ENCODE results near the gene OPCML. TPM values are rescaled to one million over a fixed set of nuclear protein-coding genes. Genes with fewer than 3 reads are reported as not detected.

Gene OPCML
- total RNA-seq, 1 experiment from 2014 or later, result 0.94 TPM

- Histone ChIP-seq H3K4me2 (ENCODE audit: insufficient read depth, insufficient read length, low read length) (no peak overlapping the region), H3K18ac (ENCODE audit: insufficient read length, low read depth, low read length) (no peak overlapping the region), H2BK20ac (ENCODE audit: low read depth, low read length, poor library complexity, severe bottlenecking) (no peak overlapping the region), H2AK5ac (ENCODE audit: insufficient read length, low read length) (no peak overlapping the region), H4K91ac (ENCODE audit: insufficient read length, low read depth, low read length) (no peak overlapping the region), H3K23me2 (ENCODE audit: insufficient read length, low read depth, low read length, poor library complexity, severe bottlenecking) (no peaks in the 10 kb centered on the region), H3K27ac (ENCODE audit: insufficient read length, low read depth, low read length) (no peak overlapping the region), H4K20me1 (ENCODE audit: control insufficient read depth, insufficient read depth, insufficient read length) (no peaks in the 10 kb centered on the region), H2BK120ac (ENCODE audit: low read depth, low read length, poor library complexity, severe bottlenecking) (no peak overlapping the region), H3K4me1 (ENCODE audit: insufficient read depth, low read length) (no peaks in the 10 kb centered on the region; the same call in none of the 2 replicates), H4K5ac (ENCODE audit: insufficient read length, low read depth, low read length) (no peak overlapping the region), H3K27me3 (ENCODE audit: insufficient read depth, low read length) (no peaks in the 10 kb centered on the region), H3K79me2 (ENCODE audit: insufficient read depth, low read length) (no peaks in the 10 kb centered on the region), H4K8ac (replicated peaks; ENCODE audit: insufficient read length, low read depth, low read length) (no peak overlapping the region), H3K4ac (ENCODE audit: low read depth, low read length) (no peak overlapping the region), H3K56ac (ENCODE audit: insufficient read length, low read depth, low read length) (no peak overlapping the region), H3K9ac (ENCODE audit: extremely low read depth, insufficient read length, low read length) (no peak overlapping the region), H2BK12ac (ENCODE audit: insufficient read length, low read depth, low read length) (no peak overlapping the region), H2AFZ (ENCODE audit: low read length) (no peak overlapping the region), H3K79me1 (ENCODE audit: insufficient read depth, low read depth, low read length, poor library complexity, severe bottlenecking) (no peaks in the 10 kb centered on the region), H2BK5ac (ENCODE audit: insufficient read length, low read length) (no peak overlapping the region), H3K9me3 (ENCODE audit: control insufficient read depth, low read depth, low read length) (no peaks in the 10 kb centered on the region), H2BK15ac (ENCODE audit: low read depth, low read length) (no peak overlapping the region), H3K14ac (ENCODE audit: insufficient read depth, low read length) (no peak overlapping the region), H3T11ph (ENCODE audit: low read length) (no peak overlapping the region), H3K23ac (ENCODE audit: insufficient read length, low read depth, low read length) (no peak overlapping the region)
- no peak for DNase-seq
- H3K9me3 Mint-ChIP-seq, result no peaks in the 10 kb centered on the region
- no peak overlapping the region for H3K4me3 Mint-ChIP-seq
- no peak overlapping the region for H3K27ac Mint-ChIP-seq
- no peak for TF ChIP-seq CTCF (conservative IDR thresholded peaks at IDR 0.05)
- WGBS (ENCODE audit: extremely low coverage, insufficient read length, low lambda C conversion rate), result no CpG with 5 or more reads among the region's 7 CpGs
- H3K4me1 Mint-ChIP-seq, result peaks cover 24 to 25% of the 10 kb centered on the region in 2 experiments
- peaks cover 29% of the 10 kb centered on the region for H3K27me3 Mint-ChIP-seq (ENCODE audit: low read depth)
- H3K36me3 Mint-ChIP-seq (ENCODE audit: insufficient read depth in 1 of 3, low read depth in 3 of 3), result no peaks in the 10 kb centered on the region
Observed at GRCh38 chr11:132982772-132983640, 549.3 kb downstream of the OPCML start.

Data from H9 (cell line).